ENCODE measurements around the gene C1orf232.

DNA sequence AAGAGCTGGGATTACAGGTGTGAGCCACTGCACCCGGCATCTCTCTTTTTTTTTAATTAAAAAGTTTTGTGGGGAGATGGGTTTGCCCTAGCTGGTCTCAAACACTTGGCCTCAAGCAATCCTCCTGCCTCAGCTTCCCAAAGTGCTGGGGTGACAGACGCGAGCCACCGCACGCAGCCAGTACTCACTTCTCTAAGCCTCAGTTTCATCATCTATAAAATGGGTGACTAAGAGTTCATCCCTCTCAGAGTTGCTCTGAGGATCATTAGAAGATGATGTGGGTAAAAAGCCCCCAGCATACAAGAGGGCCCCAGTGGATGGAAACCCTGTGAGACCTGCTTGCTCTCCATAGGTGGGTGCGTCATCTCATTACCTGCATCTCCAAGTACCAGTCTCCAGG is 19.1 kb upstream of the C1orf232 start:
- TF ChIP-seq, protein P1, sequence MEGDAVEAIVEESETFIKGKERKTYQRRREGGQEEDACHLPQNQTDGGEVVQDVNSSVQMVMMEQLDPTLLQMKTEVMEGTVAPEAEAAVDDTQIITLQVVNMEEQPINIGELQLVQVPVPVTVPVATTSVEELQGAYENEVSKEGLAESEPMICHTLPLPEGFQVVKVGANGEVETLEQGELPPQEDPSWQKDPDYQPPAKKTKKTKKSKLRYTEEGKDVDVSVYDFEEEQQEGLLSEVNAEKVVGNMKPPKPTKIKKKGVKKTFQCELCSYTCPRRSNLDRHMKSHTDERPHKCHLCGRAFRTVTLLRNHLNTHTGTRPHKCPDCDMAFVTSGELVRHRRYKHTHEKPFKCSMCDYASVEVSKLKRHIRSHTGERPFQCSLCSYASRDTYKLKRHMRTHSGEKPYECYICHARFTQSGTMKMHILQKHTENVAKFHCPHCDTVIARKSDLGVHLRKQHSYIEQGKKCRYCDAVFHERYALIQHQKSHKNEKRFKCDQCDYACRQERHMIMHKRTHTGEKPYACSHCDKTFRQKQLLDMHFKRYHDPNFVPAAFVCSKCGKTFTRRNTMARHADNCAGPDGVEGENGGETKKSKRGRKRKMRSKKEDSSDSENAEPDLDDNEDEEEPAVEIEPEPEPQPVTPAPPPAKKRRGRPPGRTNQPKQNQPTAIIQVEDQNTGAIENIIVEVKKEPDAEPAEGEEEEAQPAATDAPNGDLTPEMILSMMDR (tag by site-specific recombination; IDR thresholded peaks at IDR 0.05), result no peak
- TF ChIP-seq ZNF544 (tag by site-specific recombination; IDR thresholded peaks at IDR 0.05), result no peak
- TF ChIP-seq, protein P2, sequence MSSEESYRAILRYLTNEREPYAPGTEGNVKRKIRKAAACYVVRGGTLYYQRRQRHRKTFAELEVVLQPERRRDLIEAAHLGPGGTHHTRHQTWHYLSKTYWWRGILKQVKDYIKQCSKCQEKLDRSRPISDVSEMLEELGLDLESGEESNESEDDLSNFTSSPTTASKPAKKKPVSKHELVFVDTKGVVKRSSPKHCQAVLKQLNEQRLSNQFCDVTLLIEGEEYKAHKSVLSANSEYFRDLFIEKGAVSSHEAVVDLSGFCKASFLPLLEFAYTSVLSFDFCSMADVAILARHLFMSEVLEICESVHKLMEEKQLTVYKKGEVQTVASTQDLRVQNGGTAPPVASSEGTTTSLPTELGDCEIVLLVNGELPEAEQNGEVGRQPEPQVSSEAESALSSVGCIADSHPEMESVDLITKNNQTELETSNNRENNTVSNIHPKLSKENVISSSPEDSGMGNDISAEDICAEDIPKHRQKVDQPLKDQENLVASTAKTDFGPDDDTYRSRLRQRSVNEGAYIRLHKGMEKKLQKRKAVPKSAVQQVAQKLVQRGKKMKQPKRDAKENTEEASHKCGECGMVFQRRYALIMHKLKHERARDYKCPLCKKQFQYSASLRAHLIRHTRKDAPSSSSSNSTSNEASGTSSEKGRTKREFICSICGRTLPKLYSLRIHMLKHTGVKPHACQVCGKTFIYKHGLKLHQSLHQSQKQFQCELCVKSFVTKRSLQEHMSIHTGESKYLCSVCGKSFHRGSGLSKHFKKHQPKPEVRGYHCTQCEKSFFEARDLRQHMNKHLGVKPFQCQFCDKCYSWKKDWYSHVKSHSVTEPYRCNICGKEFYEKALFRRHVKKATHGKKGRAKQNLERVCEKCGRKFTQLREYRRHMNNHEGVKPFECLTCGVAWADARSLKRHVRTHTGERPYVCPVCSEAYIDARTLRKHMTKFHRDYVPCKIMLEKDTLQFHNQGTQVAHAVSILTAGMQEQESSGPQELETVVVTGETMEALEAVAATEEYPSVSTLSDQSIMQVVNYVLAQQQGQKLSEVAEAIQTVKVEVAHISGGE (tag by site-specific recombination; conservative IDR thresholded peaks at IDR 0.05; ENCODE audit: low read depth), result no peak
- TF ChIP-seq ZNF530 (tag by site-specific recombination; IDR thresholded peaks at IDR 0.05; ENCODE audit: low read depth), result no peak
- no peak for TF ChIP-seq ZNF837 (tag by site-specific recombination; IDR thresholded peaks at IDR 0.05)
- TF ChIP-seq ZNF660 (tag by site-specific recombination; IDR thresholded peaks at IDR 0.05), result no peak
- no peak for TF ChIP-seq ZNF324 (tag by site-specific recombination; IDR thresholded peaks at IDR 0.05)
- TF ChIP-seq, protein P3, sequence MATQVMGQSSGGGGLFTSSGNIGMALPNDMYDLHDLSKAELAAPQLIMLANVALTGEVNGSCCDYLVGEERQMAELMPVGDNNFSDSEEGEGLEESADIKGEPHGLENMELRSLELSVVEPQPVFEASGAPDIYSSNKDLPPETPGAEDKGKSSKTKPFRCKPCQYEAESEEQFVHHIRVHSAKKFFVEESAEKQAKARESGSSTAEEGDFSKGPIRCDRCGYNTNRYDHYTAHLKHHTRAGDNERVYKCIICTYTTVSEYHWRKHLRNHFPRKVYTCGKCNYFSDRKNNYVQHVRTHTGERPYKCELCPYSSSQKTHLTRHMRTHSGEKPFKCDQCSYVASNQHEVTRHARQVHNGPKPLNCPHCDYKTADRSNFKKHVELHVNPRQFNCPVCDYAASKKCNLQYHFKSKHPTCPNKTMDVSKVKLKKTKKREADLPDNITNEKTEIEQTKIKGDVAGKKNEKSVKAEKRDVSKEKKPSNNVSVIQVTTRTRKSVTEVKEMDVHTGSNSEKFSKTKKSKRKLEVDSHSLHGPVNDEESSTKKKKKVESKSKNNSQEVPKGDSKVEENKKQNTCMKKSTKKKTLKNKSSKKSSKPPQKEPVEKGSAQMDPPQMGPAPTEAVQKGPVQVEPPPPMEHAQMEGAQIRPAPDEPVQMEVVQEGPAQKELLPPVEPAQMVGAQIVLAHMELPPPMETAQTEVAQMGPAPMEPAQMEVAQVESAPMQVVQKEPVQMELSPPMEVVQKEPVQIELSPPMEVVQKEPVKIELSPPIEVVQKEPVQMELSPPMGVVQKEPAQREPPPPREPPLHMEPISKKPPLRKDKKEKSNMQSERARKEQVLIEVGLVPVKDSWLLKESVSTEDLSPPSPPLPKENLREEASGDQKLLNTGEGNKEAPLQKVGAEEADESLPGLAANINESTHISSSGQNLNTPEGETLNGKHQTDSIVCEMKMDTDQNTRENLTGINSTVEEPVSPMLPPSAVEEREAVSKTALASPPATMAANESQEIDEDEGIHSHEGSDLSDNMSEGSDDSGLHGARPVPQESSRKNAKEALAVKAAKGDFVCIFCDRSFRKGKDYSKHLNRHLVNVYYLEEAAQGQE (tag by site-specific recombination; IDR thresholded peaks at IDR 0.05), result no peak
- no peak for TF ChIP-seq ZNF146 (tag by site-specific recombination; IDR thresholded peaks at IDR 0.05)
- no peak for TF ChIP-seq ZNF404 (tag by site-specific recombination; IDR thresholded peaks at IDR 0.05)

Measured in HEK293 (cell line).